Measurements from ENCODE around the gene CTF1.

CTF1 gene

DNA sequence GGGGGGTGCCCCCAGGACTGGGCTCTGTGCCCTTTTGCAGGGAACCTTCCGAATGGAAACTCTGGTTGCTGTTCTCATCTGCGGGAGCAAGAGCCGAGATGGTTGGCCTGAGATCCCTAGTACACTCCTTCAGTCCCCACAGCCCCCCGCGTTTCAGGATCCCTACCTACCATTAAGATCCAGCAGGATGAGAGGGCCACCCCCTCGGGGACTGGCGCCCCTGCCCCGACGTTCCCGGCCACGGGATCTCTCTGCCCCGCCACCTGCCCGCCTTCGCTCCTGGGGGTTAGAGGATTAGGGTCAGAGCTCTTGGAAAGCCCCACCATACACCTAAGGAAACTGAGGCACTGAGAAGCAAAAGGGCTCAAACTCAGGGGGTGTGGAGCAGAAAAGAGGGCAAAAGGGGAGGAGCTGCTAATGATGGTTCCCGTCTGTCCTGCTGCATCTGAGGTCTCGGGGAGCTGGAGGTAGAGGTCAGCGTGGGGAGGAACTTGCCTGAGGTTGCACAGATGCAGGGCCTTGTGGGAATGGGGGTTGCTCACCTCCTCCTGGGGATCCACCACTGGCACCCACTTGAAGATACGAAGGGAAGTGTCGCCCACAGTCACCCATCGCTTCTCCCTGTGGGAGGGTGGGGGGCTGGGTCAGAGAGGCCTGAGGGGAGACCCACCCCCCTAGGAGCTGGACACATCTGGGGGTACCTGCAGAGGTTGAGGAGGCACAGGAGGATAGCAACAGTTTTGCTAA is 3.6 kb upstream of the CTF1 start:
- Histone ChIP-seq H3K18ac (ENCODE audit: low read length) (peak overlapping the region; percentile 8), H3K27ac (ENCODE audit: low read depth, low read length) (no peak overlapping the region), H3K4me1 (ENCODE audit: control insufficient read depth in 1 of 2, insufficient read depth in 2 of 2, low read length in 2 of 2) (peaks cover 17 to 28% of the 10 kb centered on the region in 2 experiments), H3K23ac (ENCODE audit: low read length) (no peak overlapping the region), H3K4ac (ENCODE audit: low read depth, low read length) (peak overlapping the region; percentile 3), H3K14ac (ENCODE audit: low read length) (peak overlapping the region; percentile 47), H3K79me1 (ENCODE audit: low read length) (peaks cover 22% of the 10 kb centered on the region), H4K12ac (ENCODE audit: low read depth, low read length) (peak overlapping the region; percentile 20), H2BK120ac (ENCODE audit: insufficient read depth, low read length, poor library complexity) (no peak overlapping the region), H2BK5ac (ENCODE audit: low read depth, low read length, poor library complexity) (no peak overlapping the region), H4K91ac (ENCODE audit: low read depth, low read length) (peak overlapping the region; percentile 65), H3K9me3 (ENCODE audit: insufficient read depth, low read depth, low read length) (peaks cover 2% of the 10 kb centered on the region), H3K4me3 (ENCODE audit: low read depth, low read length) (peak overlapping the region; percentile 83), H3K27me3 (ENCODE audit: insufficient read depth, low read length) (no peaks in the 10 kb centered on the region), H2AFZ (ENCODE audit: insufficient read depth, low read length, poor library complexity) (peak overlapping the region; percentile 6), H4K8ac (ENCODE audit: low read depth, low read length) (peak overlapping the region; percentile 17), H3K4me2 (ENCODE audit: low read length) (peak overlapping the region; percentile 84), H3K9ac (ENCODE audit: low read length) (peak overlapping the region; percentile 77), H3K79me2 (ENCODE audit: control insufficient read depth, insufficient read depth, low read length, poor library complexity) (peaks cover 18% of the 10 kb centered on the region), H2BK12ac (ENCODE audit: low read length) (no peak overlapping the region), H3K36me3 (ENCODE audit: control insufficient read depth in 1 of 2, insufficient read depth in 2 of 2, low read length in 2 of 2) (peaks cover 17% of the 10 kb centered on the region in 2 experiments), H2AK5ac (ENCODE audit: low read length) (peak overlapping the region; percentile 10)
- WGBS (ENCODE audit: extremely low coverage, insufficient coverage, insufficient read length) = no CpG with 5 or more reads among the region's 20 CpGs
- no peak for DNase-seq

DNA sequence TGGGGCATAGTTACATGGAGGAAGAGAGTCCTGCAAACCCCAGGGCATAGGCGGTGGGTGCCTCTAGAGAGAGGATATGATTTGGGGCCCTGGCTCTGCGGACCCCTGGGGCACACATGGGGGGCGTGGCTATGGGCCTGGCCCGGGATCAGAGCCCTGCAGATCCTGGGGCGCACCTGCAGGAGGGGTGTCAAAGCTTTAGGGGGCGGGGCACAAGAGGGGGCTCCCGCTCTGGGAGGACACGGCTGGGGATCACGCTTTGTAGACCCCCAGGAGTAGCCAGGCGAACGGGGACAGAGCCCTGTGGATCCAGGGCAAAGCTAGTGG is 3.0 kb upstream of the CTF1 start:
- Histone ChIP-seq H3K4me2 (ENCODE audit: low read length) (peak overlapping the region; percentile 84), H4K12ac (ENCODE audit: low read depth, low read length) (peak overlapping the region; percentile 20), H3K4ac (ENCODE audit: low read depth, low read length) (peak overlapping the region; percentile 3), H2BK5ac (ENCODE audit: low read depth, low read length, poor library complexity) (peak overlapping the region; percentile 1), H2AFZ (ENCODE audit: insufficient read depth, low read length, poor library complexity) (peak overlapping the region; percentile 6), H3K36me3 (ENCODE audit: control insufficient read depth in 1 of 2, insufficient read depth in 2 of 2, low read length in 2 of 2) (peaks cover 15% of the 10 kb centered on the region in 2 experiments), H3K18ac (ENCODE audit: low read length) (peak overlapping the region; percentile 8), H3K4me3 (ENCODE audit: low read depth, low read length) (peak overlapping the region; percentile 83), H2BK12ac (ENCODE audit: low read length) (no peak overlapping the region), H3K4me1 (ENCODE audit: control insufficient read depth in 1 of 2, insufficient read depth in 2 of 2, low read length in 2 of 2) (peaks cover 17 to 28% of the 10 kb centered on the region in 2 experiments), H4K8ac (ENCODE audit: low read depth, low read length) (peak overlapping the region; percentile 67), H3K9ac (ENCODE audit: low read length) (peak overlapping the region; percentile 77), H3K27me3 (ENCODE audit: insufficient read depth, low read length) (no peaks in the 10 kb centered on the region), H3K23ac (ENCODE audit: low read length) (no peak overlapping the region), H3K9me3 (ENCODE audit: insufficient read depth, low read depth, low read length) (peaks cover 2% of the 10 kb centered on the region), H3K79me2 (ENCODE audit: control insufficient read depth, insufficient read depth, low read length, poor library complexity) (peaks cover 18% of the 10 kb centered on the region), H3K14ac (ENCODE audit: low read length) (peak overlapping the region; percentile 47), H3K27ac (ENCODE audit: low read depth, low read length) (peak overlapping the region; percentile 85), H3K79me1 (ENCODE audit: low read length) (peaks cover 22% of the 10 kb centered on the region), H2AK5ac (ENCODE audit: low read length) (peak overlapping the region; percentile 10), H2BK120ac (ENCODE audit: insufficient read depth, low read length, poor library complexity) (peak overlapping the region; percentile 5), H4K91ac (ENCODE audit: low read depth, low read length) (peak overlapping the region; percentile 65)
- no CpG with 5 or more reads among the region's 11 CpGs for WGBS (ENCODE audit: extremely low coverage, insufficient coverage, insufficient read length)
- DNase-seq = no peak

- peak within 1 kb of the TSS; percentile 20 for H2BK120ac ChIP-seq (ENCODE audit: insufficient read depth, low read length, poor library complexity)
- H3K23ac ChIP-seq (ENCODE audit: low read length) = no peak within 1 kb of the TSS
- peak; percentile 90 to 93 for DNase-seq
- peak within 1 kb of the TSS; percentile 20 for H4K12ac ChIP-seq (ENCODE audit: low read depth, low read length)
- no peaks in the 10 kb centered on the region for H3K27me3 ChIP-seq (ENCODE audit: insufficient read depth, low read length)
- H3K4me1 ChIP-seq (ENCODE audit: control insufficient read depth in 1 of 2, insufficient read depth in 2 of 2, low read length in 2 of 2) = peaks cover 17 to 28% of the 10 kb centered on the region in 2 experiments
- peak within 1 kb of the TSS; percentile 77 for H3K9ac ChIP-seq (ENCODE audit: low read length)
- H3K18ac ChIP-seq (ENCODE audit: low read length) = peak within 1 kb of the TSS; percentile 38
- H2AK5ac ChIP-seq (ENCODE audit: low read length) = peak within 1 kb of the TSS; percentile 10
- peaks cover 10% of the 10 kb centered on the region in 2 experiments for H3K36me3 ChIP-seq (ENCODE audit: control insufficient read depth in 1 of 2, insufficient read depth in 2 of 2, low read length in 2 of 2)
- peaks cover 18% of the 10 kb centered on the region for H3K79me2 ChIP-seq (ENCODE audit: control insufficient read depth, insufficient read depth, low read length, poor library complexity)
- H2BK5ac ChIP-seq (ENCODE audit: low read depth, low read length, poor library complexity) = peak within 1 kb of the TSS; percentile 2
- H4K91ac ChIP-seq (ENCODE audit: low read depth, low read length) = peak within 1 kb of the TSS; percentile 65
- peak within 1 kb of the TSS; percentile 84 for H3K4me2 ChIP-seq (ENCODE audit: low read length)
- WGBS (ENCODE audit: extremely low coverage, insufficient coverage, insufficient read length) = no CpG with 5 or more reads among the region's 97 CpGs
- peak within 1 kb of the TSS; percentile 83 for H3K4me3 ChIP-seq (ENCODE audit: low read depth, low read length)
- H3K9me3 ChIP-seq (ENCODE audit: insufficient read depth, low read depth, low read length) = peaks cover 2% of the 10 kb centered on the region
- peak within 1 kb of the TSS; percentile 50 for H2AFZ ChIP-seq (ENCODE audit: insufficient read depth, low read length, poor library complexity)
- H2BK12ac ChIP-seq (ENCODE audit: low read length) = peak within 1 kb of the TSS; percentile 14
- H3K27ac ChIP-seq (ENCODE audit: low read depth, low read length) = peak within 1 kb of the TSS; percentile 85
- H4K8ac ChIP-seq (ENCODE audit: low read depth, low read length) = peak within 1 kb of the TSS; percentile 67
- H3K4ac ChIP-seq (ENCODE audit: low read depth, low read length) = peak within 1 kb of the TSS; percentile 3
- peak within 1 kb of the TSS; percentile 47 for H3K14ac ChIP-seq (ENCODE audit: low read length)
- peaks cover 22% of the 10 kb centered on the region for H3K79me1 ChIP-seq (ENCODE audit: low read length)
These were observed 2.5 kb upstream of the CTF1 start, which contains the start of gene BCL7C for GRCh38 chr16:30893744-30894539. BCL7C (minus strand) TSS chr16:30894077; CDS start chr16:30893944, 133 bp downstream.

- H3K4me3 ChIP-seq (ENCODE audit: low read depth, low read length) = peak overlapping the region; percentile 62
- peak overlapping the region; percentile 50 for H2AFZ ChIP-seq (ENCODE audit: insufficient read depth, low read length, poor library complexity)
- H3K9me3 ChIP-seq (ENCODE audit: insufficient read depth, low read depth, low read length) = peaks cover 2% of the 10 kb centered on the region
- no peak overlapping the region for H3K23ac ChIP-seq (ENCODE audit: low read length)
- H3K79me2 ChIP-seq (ENCODE audit: control insufficient read depth, insufficient read depth, low read length, poor library complexity) = peaks cover 18% of the 10 kb centered on the region
- peak overlapping the region; percentile 1 for H2AK5ac ChIP-seq (ENCODE audit: low read length)
- H3K4me1 ChIP-seq (ENCODE audit: control insufficient read depth in 1 of 2, insufficient read depth in 2 of 2, low read length in 2 of 2) = peaks cover 17 to 28% of the 10 kb centered on the region in 2 experiments
- WGBS (ENCODE audit: extremely low coverage, insufficient coverage, insufficient read length) = no CpG with 5 or more reads among the region's 16 CpGs
- H3K18ac ChIP-seq (ENCODE audit: low read length) = peak overlapping the region; percentile 38
- peak overlapping the region; percentile 98 for H3K27ac ChIP-seq (ENCODE audit: low read depth, low read length)
- H3K14ac ChIP-seq (ENCODE audit: low read length) = peak overlapping the region; percentile 17
- peak overlapping the region; percentile 69 for H3K4me2 ChIP-seq (ENCODE audit: low read length)
- peak overlapping the region; percentile 20 for H2BK120ac ChIP-seq (ENCODE audit: insufficient read depth, low read length, poor library complexity)
- H3K27me3 ChIP-seq (ENCODE audit: insufficient read depth, low read length) = no peaks in the 10 kb centered on the region
- H2BK12ac ChIP-seq (ENCODE audit: low read length) = peak overlapping the region; percentile 14
- peak overlapping the region; percentile 60 for H4K8ac ChIP-seq (ENCODE audit: low read depth, low read length)
- peak overlapping the region; percentile 20 for H4K12ac ChIP-seq (ENCODE audit: low read depth, low read length)
- DNase-seq = no peak
- no peak overlapping the region for H2BK5ac ChIP-seq (ENCODE audit: low read depth, low read length, poor library complexity)
- peak overlapping the region; percentile 28 for H4K91ac ChIP-seq (ENCODE audit: low read depth, low read length)
- peaks cover 7 to 8% of the 10 kb centered on the region in 2 experiments for H3K36me3 ChIP-seq (ENCODE audit: control insufficient read depth in 1 of 2, insufficient read depth in 2 of 2, low read length in 2 of 2)
- H3K9ac ChIP-seq (ENCODE audit: low read length) = peak overlapping the region; percentile 42
- H3K4ac ChIP-seq (ENCODE audit: low read depth, low read length) = no peak overlapping the region
- H3K79me1 ChIP-seq (ENCODE audit: low read length) = peaks cover 22% of the 10 kb centered on the region
These were observed 1.7 kb upstream of the CTF1 start for GRCh38 chr16:30894540-30895368.
